ENCODE data around the gene BMERB1. TPM values are rescaled to one million over a fixed set of nuclear protein-coding genes. Genes with fewer than 3 reads are reported as not detected.

BMERB1 gene
- total RNA-seq, 1 donor from 2014 or later = 45.1 TPM

GRCh38 chr16:15491411-15491810 is 57.0 kb downstream of the BMERB1 start:
- Mint-ChIP-seq H3K4me3 (no peak overlapping the region), H3K27me3 (ENCODE audit: low read depth) (no peaks in the 10 kb centered on the region), H3K36me3 (ENCODE audit: low read depth) (peaks cover 7% of the 10 kb centered on the region), H3K4me1 (no peaks in the 10 kb centered on the region), H3K9me3 (peaks cover 6% of the 10 kb centered on the region), H3K27ac (ENCODE audit: unreplicated experiment) (no peak overlapping the region)
- DNase-seq (ENCODE audit: low read depth, low spot score) = no peak
- no peak for TF ChIP-seq CTCF (conservative IDR thresholded peaks at IDR 0.05)

GRCh38 chr16:15492091-15492740 is 57.8 kb downstream of the BMERB1 start:
- Mint-ChIP-seq H3K36me3 (ENCODE audit: low read depth) (peaks cover 7% of the 10 kb centered on the region), H3K27me3 (ENCODE audit: low read depth) (no peaks in the 10 kb centered on the region), H3K4me3 (no peak overlapping the region), H3K27ac (ENCODE audit: unreplicated experiment) (no peak overlapping the region), H3K4me1 (no peaks in the 10 kb centered on the region), H3K9me3 (peaks cover 6% of the 10 kb centered on the region)
- DNase-seq (ENCODE audit: low read depth, low spot score) = no peak
- no peak for TF ChIP-seq CTCF (conservative IDR thresholded peaks at IDR 0.05)

- Mint-ChIP-seq H3K4me1 (peaks cover 5% of the 10 kb centered on the region), H3K27me3 (ENCODE audit: low read depth) (no peaks in the 10 kb centered on the region), H3K27ac (ENCODE audit: unreplicated experiment) (peak overlapping the region; percentile 53), H3K4me3 (no peak overlapping the region), H3K36me3 (ENCODE audit: low read depth) (peaks cover 7% of the 10 kb centered on the region), H3K9me3 (peaks cover 6% of the 10 kb centered on the region)
- no peak for DNase-seq (ENCODE audit: low read depth, low spot score)
- TF ChIP-seq CTCF (conservative IDR thresholded peaks at IDR 0.05) = no peak
These were observed 59.2 kb downstream of the BMERB1 start for GRCh38 chr16:15493466-15494180.

GRCh38 chr16:15494236-15494635 is 59.8 kb downstream of the BMERB1 start:
- H3K27ac Mint-ChIP-seq (ENCODE audit: unreplicated experiment) = no peak overlapping the region
- H3K36me3 Mint-ChIP-seq (ENCODE audit: low read depth) = peaks cover 7% of the 10 kb centered on the region
- H3K9me3 Mint-ChIP-seq = peaks cover 6% of the 10 kb centered on the region
- no peak for TF ChIP-seq CTCF (conservative IDR thresholded peaks at IDR 0.05)
- peaks cover 11% of the 10 kb centered on the region for H3K4me1 Mint-ChIP-seq
- DNase-seq (ENCODE audit: low read depth, low spot score) = no peak
- no peak overlapping the region for H3K4me3 Mint-ChIP-seq
- no peaks in the 10 kb centered on the region for H3K27me3 Mint-ChIP-seq (ENCODE audit: low read depth)

GRCh38 chr16:15495898-15496297 is 61.5 kb downstream of the BMERB1 start:
- H3K27ac Mint-ChIP-seq (ENCODE audit: unreplicated experiment) = no peak overlapping the region
- H3K4me3 Mint-ChIP-seq = no peak overlapping the region
- H3K9me3 Mint-ChIP-seq = peaks cover 6% of the 10 kb centered on the region
- H3K4me1 Mint-ChIP-seq = peaks cover 11% of the 10 kb centered on the region
- no peak for DNase-seq (ENCODE audit: low read depth, low spot score)
- H3K27me3 Mint-ChIP-seq (ENCODE audit: low read depth) = no peaks in the 10 kb centered on the region
- peaks cover 7% of the 10 kb centered on the region for H3K36me3 Mint-ChIP-seq (ENCODE audit: low read depth)
- TF ChIP-seq CTCF (conservative IDR thresholded peaks at IDR 0.05) = no peak

Measured in neural crest cell (in vitro differentiated cells).